ENCODE data around the gene TFF3. TPM values are rescaled to one million over a fixed set of nuclear protein-coding genes. Genes with fewer than 3 reads are reported as not detected.

The TFF3 gene
- total RNA-seq, 2 experiments from 2014 or later: not detected

DNA sequence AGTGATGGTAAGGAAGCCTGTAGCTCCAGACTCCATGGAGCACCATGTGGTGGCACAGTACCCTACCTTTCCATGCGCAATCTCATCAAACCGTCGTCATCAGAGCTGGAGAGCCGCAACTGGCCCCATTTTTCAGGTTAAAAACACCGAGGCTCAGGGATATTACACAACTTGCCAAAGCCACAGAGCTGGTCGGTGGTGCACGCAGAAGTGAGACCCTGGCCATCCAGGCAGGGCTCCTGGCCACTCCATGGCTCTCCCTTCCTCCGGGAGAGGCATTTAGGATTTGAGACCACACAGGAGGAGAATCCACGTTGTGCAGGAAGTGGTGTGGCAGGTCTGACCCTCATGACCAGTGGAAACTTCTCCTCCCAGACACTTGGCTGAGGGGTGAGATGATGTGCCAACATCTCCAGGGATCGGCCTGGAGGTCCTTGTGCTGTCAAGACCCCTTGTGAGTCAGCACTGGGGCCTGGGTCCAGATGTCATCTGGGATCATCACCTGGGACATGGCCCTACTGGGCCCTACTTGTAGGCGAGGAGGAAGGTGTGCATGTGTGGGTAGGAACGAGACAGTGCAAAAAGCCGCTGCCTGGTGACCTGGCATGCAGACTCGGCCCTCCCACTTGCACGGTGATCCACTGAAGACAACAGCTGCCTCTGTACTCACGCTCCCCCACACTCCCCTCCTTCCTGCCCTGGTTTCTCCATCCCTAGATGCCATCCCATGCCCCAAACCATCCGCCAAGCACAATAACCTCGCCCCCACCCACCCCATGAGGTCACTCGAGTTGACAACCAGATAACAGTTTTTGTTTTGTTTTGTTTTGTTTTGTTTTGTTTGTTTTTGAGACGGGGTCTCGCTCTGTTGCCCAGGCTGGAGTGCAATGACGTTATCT lies 10.4 kb downstream of the TFF3 start:
- Histone ChIP-seq H3K9me2 (ENCODE audit: insufficient read depth, low read length) (no peaks in the 10 kb centered on the region), H3K4me1 (ENCODE audit: insufficient read depth, low read length, poor library complexity, severe bottlenecking) (peaks cover 15% of the 10 kb centered on the region), H4K20me1 (ENCODE audit: insufficient read depth, low read length) (no peaks in the 10 kb centered on the region), H3K79me2 (ENCODE audit: insufficient read depth, low read depth, low read length) (no peaks in the 10 kb centered on the region), H3K4me2 (ENCODE audit: low read length) (no peak overlapping the region), H3K9me3 (ENCODE audit: low read length) (no peaks in the 10 kb centered on the region), H3K36me3 (ENCODE audit: insufficient read depth, low read length) (no peaks in the 10 kb centered on the region), H3K27ac (ENCODE audit: low read depth, low read length, poor library complexity, severe bottlenecking) (no peak overlapping the region), H3K4me3 (ENCODE audit: low read depth, low read length, poor library complexity, severe bottlenecking) (no peak overlapping the region), H2AFZ (ENCODE audit: low read length) (no peak overlapping the region)
- no TSS peak for BruUV-seq (replicated peaks)
- TF ChIP-seq, protein P1, sequence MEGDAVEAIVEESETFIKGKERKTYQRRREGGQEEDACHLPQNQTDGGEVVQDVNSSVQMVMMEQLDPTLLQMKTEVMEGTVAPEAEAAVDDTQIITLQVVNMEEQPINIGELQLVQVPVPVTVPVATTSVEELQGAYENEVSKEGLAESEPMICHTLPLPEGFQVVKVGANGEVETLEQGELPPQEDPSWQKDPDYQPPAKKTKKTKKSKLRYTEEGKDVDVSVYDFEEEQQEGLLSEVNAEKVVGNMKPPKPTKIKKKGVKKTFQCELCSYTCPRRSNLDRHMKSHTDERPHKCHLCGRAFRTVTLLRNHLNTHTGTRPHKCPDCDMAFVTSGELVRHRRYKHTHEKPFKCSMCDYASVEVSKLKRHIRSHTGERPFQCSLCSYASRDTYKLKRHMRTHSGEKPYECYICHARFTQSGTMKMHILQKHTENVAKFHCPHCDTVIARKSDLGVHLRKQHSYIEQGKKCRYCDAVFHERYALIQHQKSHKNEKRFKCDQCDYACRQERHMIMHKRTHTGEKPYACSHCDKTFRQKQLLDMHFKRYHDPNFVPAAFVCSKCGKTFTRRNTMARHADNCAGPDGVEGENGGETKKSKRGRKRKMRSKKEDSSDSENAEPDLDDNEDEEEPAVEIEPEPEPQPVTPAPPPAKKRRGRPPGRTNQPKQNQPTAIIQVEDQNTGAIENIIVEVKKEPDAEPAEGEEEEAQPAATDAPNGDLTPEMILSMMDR (conservative IDR thresholded peaks at IDR 0.05; ENCODE audit: low read length): no peak
- no peak for TF ChIP-seq EZH2phosphoT487 (IDR thresholded peaks at IDR 0.05; ENCODE audit: borderline replicate concordance, low read depth, low read length)
- DNase-seq (ENCODE audit: low spot score): no peak
- ChIA-PET POLR2A (interaction anchor here (1.2 kb wide), 1 partner anchor 9 kb away, joined by 3 read pairs; no protein-coding TSS in a partner anchor), CTCF (ENCODE audit: unreplicated experiment) (no interaction called here)
- intact Hi-C loops (cut with micrococcal nuclease; ENCODE audit: unreplicated experiment): loop anchor here (5.0 kb wide), 1 partner anchor 158 kb away; no protein-coding TSS in a partner anchor

DNA sequence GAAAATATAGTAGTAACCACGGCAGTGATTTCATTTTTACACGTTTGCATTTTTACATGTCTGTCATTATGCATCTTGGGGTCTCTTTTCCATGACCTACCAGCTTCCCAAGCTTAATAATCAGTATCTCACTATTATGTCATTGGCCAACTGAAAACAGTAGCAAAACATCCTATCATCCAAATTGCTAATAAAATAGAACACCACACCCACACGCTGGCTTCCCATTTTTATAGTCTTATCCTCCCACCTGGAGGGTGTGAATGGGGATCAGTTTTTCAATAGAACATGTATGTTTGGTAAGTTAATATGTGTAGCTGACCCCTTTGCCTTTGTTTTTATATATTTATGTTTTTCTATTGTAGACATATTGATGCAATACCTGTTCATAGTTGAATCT lies 11.8 kb downstream of the TFF3 start:
- CTCF ChIA-PET (ENCODE audit: unreplicated experiment): no interaction called here
- DNase-seq (ENCODE audit: low spot score): no peak

More for the DNA sequence above, 11.8 kb downstream of the TFF3 start:
- Histone ChIP-seq H2AFZ (ENCODE audit: low read length) (no peak overlapping the region), H4K20me1 (ENCODE audit: insufficient read depth, low read length) (no peaks in the 10 kb centered on the region), H3K36me3 (ENCODE audit: insufficient read depth, low read length) (no peaks in the 10 kb centered on the region), H3K27ac (ENCODE audit: low read depth, low read length, poor library complexity, severe bottlenecking) (no peak overlapping the region), H3K9me3 (ENCODE audit: low read length) (no peaks in the 10 kb centered on the region), H3K4me2 (ENCODE audit: low read length) (no peak overlapping the region), H3K4me1 (ENCODE audit: insufficient read depth, low read length, poor library complexity, severe bottlenecking) (peaks cover 7% of the 10 kb centered on the region), H3K9me2 (ENCODE audit: insufficient read depth, low read length) (no peaks in the 10 kb centered on the region), H3K4me3 (ENCODE audit: low read depth, low read length, poor library complexity, severe bottlenecking) (no peak overlapping the region), H3K79me2 (ENCODE audit: insufficient read depth, low read depth, low read length) (no peaks in the 10 kb centered on the region)
- BruUV-seq (replicated peaks): no TSS peak
- intact Hi-C loops (cut with micrococcal nuclease; ENCODE audit: unreplicated experiment): no loop called here
- POLR2A ChIA-PET: interaction anchor here (1.0 kb wide), 1 partner anchor 12 kb away, joined by 3 read pairs; no protein-coding TSS in a partner anchor
- TF ChIP-seq, protein P1 (conservative IDR thresholded peaks at IDR 0.05; ENCODE audit: low read length): no peak
- TF ChIP-seq EZH2phosphoT487 (IDR thresholded peaks at IDR 0.05; ENCODE audit: borderline replicate concordance, low read depth, low read length): no peak
